Measurements from ENCODE around the gene PI4KB.

PI4KB gene

GRCh38 chr1:151327223-151327902 lies at the start of gene PI4KB:
Gene PI4KB, minus strand, starts transcription at chr1:151327416. Its CDS starts 10,935 bp downstream, at chr1:151316481.
- Mint-ChIP-seq H3K4me3 (peak within 1 kb of the TSS; percentile 98), H3K27ac (ENCODE audit: low read depth) (peak within 1 kb of the TSS; percentile 98)
- DNase-seq (ENCODE audit: low spot score in 2 of 2), result peak; percentile 80 to 91

GRCh38 chr1:151373196-151373595 lies 46.0 kb upstream of the PI4KB start:
- ATAC-seq (replicated peaks; ENCODE audit: extremely low read depth, poor library complexity, severe bottlenecking), result no peak
- Mint-ChIP-seq H3K36me3 (ENCODE audit: insufficient read depth) (no peaks in the 10 kb centered on the region), H3K4me3 (no peak overlapping the region), H3K4me1 (no peaks in the 10 kb centered on the region), H3K9me3 (no peaks in the 10 kb centered on the region), H3K27me3 (no peaks in the 10 kb centered on the region), H3K27ac (ENCODE audit: low read depth) (no peak overlapping the region)
- DNase-seq (ENCODE audit: low spot score in 2 of 2), result no peak

More at GRCh38 chr1:151327223-151327902, at the start of gene PI4KB:
- Mint-ChIP-seq H3K27me3 (no peaks in the 10 kb centered on the region), H3K36me3 (ENCODE audit: insufficient read depth) (peaks cover 34% of the 10 kb centered on the region), H3K4me1 (peaks cover 47% of the 10 kb centered on the region), H3K9me3 (no peaks in the 10 kb centered on the region)
- ATAC-seq (replicated peaks; ENCODE audit: extremely low read depth, poor library complexity, severe bottlenecking), result peak; percentile 93

- Mint-ChIP-seq H3K4me3 (no peak within 1 kb of the TSS), H3K27me3 (no peaks in the 10 kb centered on the region), H3K27ac (ENCODE audit: low read depth) (peak within 1 kb of the TSS; percentile 20), H3K9me3 (no peaks in the 10 kb centered on the region), H3K4me1 (no peaks in the 10 kb centered on the region), H3K36me3 (ENCODE audit: insufficient read depth) (no peaks in the 10 kb centered on the region)
- no peak for DNase-seq (ENCODE audit: low spot score in 2 of 2)
- no peak for ATAC-seq (replicated peaks; ENCODE audit: extremely low read depth, poor library complexity, severe bottlenecking)
Observed at GRCh38 chr1:151372058-151372934, 45.1 kb upstream of the PI4KB start, which contains the start of gene SELENBP1. Gene SELENBP1, minus strand, starts transcription at chr1:151372705. Its CDS starts 64 bp downstream, at chr1:151372641.

GRCh38 chr1:151371370-151372057 lies 44.3 kb upstream of the PI4KB start:
- ATAC-seq (replicated peaks; ENCODE audit: extremely low read depth, poor library complexity, severe bottlenecking) (no peak), DNase-seq (ENCODE audit: low spot score in 2 of 2) (no peak)
- Mint-ChIP-seq H3K27ac (ENCODE audit: low read depth) (peak overlapping the region; percentile 20), H3K4me1 (no peaks in the 10 kb centered on the region), H3K36me3 (ENCODE audit: insufficient read depth) (no peaks in the 10 kb centered on the region), H3K27me3 (no peaks in the 10 kb centered on the region), H3K9me3 (no peaks in the 10 kb centered on the region), H3K4me3 (no peak overlapping the region)

GRCh38 chr1:151370211-151370911 lies 43.1 kb upstream of the PI4KB start:
- Mint-ChIP-seq H3K27ac (ENCODE audit: low read depth) (no peak overlapping the region), H3K9me3 (no peaks in the 10 kb centered on the region), H3K4me1 (no peaks in the 10 kb centered on the region), H3K36me3 (ENCODE audit: insufficient read depth) (no peaks in the 10 kb centered on the region), H3K27me3 (no peaks in the 10 kb centered on the region), H3K4me3 (no peak overlapping the region)
- DNase-seq (ENCODE audit: low spot score in 2 of 2) (no peak), ATAC-seq (replicated peaks; ENCODE audit: extremely low read depth, poor library complexity, severe bottlenecking) (no peak)

- no peak for DNase-seq (ENCODE audit: low spot score in 2 of 2)
- no peaks in the 10 kb centered on the region for H3K4me1 Mint-ChIP-seq
- H3K9me3 Mint-ChIP-seq, result no peaks in the 10 kb centered on the region
- H3K4me3 Mint-ChIP-seq, result no peak overlapping the region
- H3K27me3 Mint-ChIP-seq, result no peaks in the 10 kb centered on the region
- ATAC-seq (replicated peaks; ENCODE audit: extremely low read depth, poor library complexity, severe bottlenecking), result no peak
- no peaks in the 10 kb centered on the region for H3K36me3 Mint-ChIP-seq (ENCODE audit: insufficient read depth)
- no peak overlapping the region for H3K27ac Mint-ChIP-seq (ENCODE audit: low read depth)
Observed at GRCh38 chr1:151369621-151370048, 42.4 kb upstream of the PI4KB start.

- Mint-ChIP-seq H3K27me3 (no peaks in the 10 kb centered on the region), H3K9me3 (no peaks in the 10 kb centered on the region), H3K4me3 (no peak overlapping the region), H3K27ac (ENCODE audit: low read depth) (no peak overlapping the region), H3K36me3 (ENCODE audit: insufficient read depth) (no peaks in the 10 kb centered on the region), H3K4me1 (no peaks in the 10 kb centered on the region)
- no peak for ATAC-seq (replicated peaks; ENCODE audit: extremely low read depth, poor library complexity, severe bottlenecking)
- DNase-seq (ENCODE audit: low spot score in 2 of 2), result no peak
Observed at GRCh38 chr1:151369302-151369610, 42.0 kb upstream of the PI4KB start.

- no peak for DNase-seq (ENCODE audit: low spot score in 2 of 2)
- no peak overlapping the region for H3K27ac Mint-ChIP-seq (ENCODE audit: low read depth)
- H3K4me3 Mint-ChIP-seq, result no peak overlapping the region
- no peaks in the 10 kb centered on the region for H3K36me3 Mint-ChIP-seq (ENCODE audit: insufficient read depth)
- no peaks in the 10 kb centered on the region for H3K27me3 Mint-ChIP-seq
- no peaks in the 10 kb centered on the region for H3K4me1 Mint-ChIP-seq
- H3K9me3 Mint-ChIP-seq, result no peaks in the 10 kb centered on the region
- no peak for ATAC-seq (replicated peaks; ENCODE audit: extremely low read depth, poor library complexity, severe bottlenecking)
Observed at GRCh38 chr1:151368393-151369301, 41.4 kb upstream of the PI4KB start.

GRCh38 chr1:151367658-151368392 lies 40.6 kb upstream of the PI4KB start:
- DNase-seq (ENCODE audit: low spot score in 2 of 2) (no peak), ATAC-seq (replicated peaks; ENCODE audit: extremely low read depth, poor library complexity, severe bottlenecking) (no peak)
- Mint-ChIP-seq H3K36me3 (ENCODE audit: insufficient read depth) (peaks cover under 1% of the 10 kb centered on the region), H3K4me3 (no peak overlapping the region), H3K27me3 (no peaks in the 10 kb centered on the region), H3K27ac (ENCODE audit: low read depth) (no peak overlapping the region), H3K4me1 (no peaks in the 10 kb centered on the region), H3K9me3 (no peaks in the 10 kb centered on the region)

GRCh38 chr1:151364996-151365395 lies 37.8 kb upstream of the PI4KB start:
- Mint-ChIP-seq H3K4me3 (no peak overlapping the region), H3K4me1 (no peaks in the 10 kb centered on the region), H3K27ac (ENCODE audit: low read depth) (peak overlapping the region; percentile 56), H3K36me3 (ENCODE audit: insufficient read depth) (peaks cover 2% of the 10 kb centered on the region), H3K9me3 (peaks cover 7% of the 10 kb centered on the region), H3K27me3 (no peaks in the 10 kb centered on the region)
- ATAC-seq (replicated peaks; ENCODE audit: extremely low read depth, poor library complexity, severe bottlenecking), result no peak
- DNase-seq (ENCODE audit: low spot score in 2 of 2), result no peak

All from central memory CD8-positive, alpha-beta T cell (primary cell).